Endothelial cell of umbilical vein (primary cell): ENCODE measurements around the gene KDM3A. TPM values are rescaled to one million over a fixed set of nuclear protein-coding genes. Genes with fewer than 3 reads are reported as not detected.

ENCODE experiments used
- BruUV-seq: library from RNA; stranded (reverse); fragments of 400-500 nt; replicated peaks from 2 replicates; lab custom pipeline; 2021; lab: Mats Ljungman, UMichigan
- CTCF ChIA-PET: fragments of 300-600, 350-600 bp; sonication (Branson Sonifier 250); formaldehyde crosslinking; loops from one replicate; lab custom pipeline; 2021; ENCODE audit warnings: antibody characterized with exemption, inconsistent platforms; lab: Charles Lee
- POLR2A ChIA-PET: fragments of 300-600, 350-600 bp; sonication (Branson Sonifier 250); formaldehyde crosslinking; loops from one replicate; lab custom pipeline; 2021; ENCODE audit warnings: antibody characterized with exemption, inconsistent platforms; lab: Charles Lee
- DNase-seq: peaks from one replicate; pipeline ENCODE4 v3.0.0-alpha.2; 2011; ENCODE audit warnings: low read depth, low spot score
- FAIRE-seq: peaks from 2 replicates; lab custom pipeline; 2011; peaks lifted over from hg19 to GRCh38; lab: Jason Lieb, UNC
- H2AFZ ChIP-seq: 2 replicates; pipeline ENCODE4 v1.6.0; 2012; ENCODE audit warnings: low read depth, low read length, control low read depth, inconsistent platforms
- H3K27ac ChIP-seq: 2 replicates; pipeline ENCODE4 v1.5.1; 2011; ENCODE audit warnings: low read depth, mild to moderate bottlenecking, control low read depth, low read length, moderate library complexity; ENCODE audit not compliant: insufficient read depth
- H3K27me3 ChIP-seq, 2 experiments: 2 replicates each; pipeline versions ENCODE4 v1.6.0 to v1.6.1; 2011; ENCODE audit warnings: low read length in 2 of 2, mixed read lengths in 1 of 2; ENCODE audit not compliant: control insufficient read depth in 2 of 2, insufficient read depth in 2 of 2
- H3K36me3 ChIP-seq, 2 experiments: 2 replicates in 1 of 2; 3 replicates in 1 of 2; pipeline ENCODE4 v1.5.1; 2011; ENCODE audit warnings: low read length in 2 of 2, mild to moderate bottlenecking in 1 of 2, moderate library complexity in 1 of 2; ENCODE audit not compliant: control insufficient read depth in 2 of 2, insufficient read depth in 2 of 2; ENCODE audit errors: extremely low read depth in 1 of 2
- H3K4me1 ChIP-seq: 3 replicates; pipeline ENCODE4 v1.5.1; 2011; ENCODE audit warnings: mild to moderate bottlenecking, low read length; ENCODE audit not compliant: control insufficient read depth, insufficient read depth; ENCODE audit errors: extremely low read depth
- H3K4me2 ChIP-seq: 2 replicates; pipeline ENCODE4 v1.6.1; 2011; ENCODE audit warnings: low read length, control low read depth, mixed read lengths; ENCODE audit not compliant: insufficient read depth
- H3K4me3 ChIP-seq, 3 experiments: fragments of 200-600 bp in 1 of 3; sonication (generic), shearing (Covaris generic) in 1 of 3; replicated peaks in 1 of 3; 2 replicates each; pipeline ENCODE4 v1.5.1; 2011 to 2016; ENCODE audit warnings: control low read depth in 3 of 3, low read length in 3 of 3, mild to moderate bottlenecking in 2 of 3, inconsistent platforms in 1 of 3, low read depth in 1 of 3, moderate library complexity in 1 of 3; ENCODE audit not compliant: insufficient read depth in 1 of 3
- H3K79me2 ChIP-seq: 2 replicates; pipeline ENCODE4 v1.6.0; 2012; ENCODE audit warnings: low read length, inconsistent platforms; ENCODE audit not compliant: control insufficient read depth, insufficient read depth
- H3K9ac ChIP-seq: replicated peaks from 2 replicates; pipeline ENCODE3; 2011; ENCODE audit warnings: low read length, control low read depth; ENCODE audit not compliant: insufficient read depth; ENCODE audit errors: extremely low read depth
- H3K9me1 ChIP-seq: replicated peaks from 3 replicates; pipeline ENCODE4 v1.6.0; 2011; ENCODE audit warnings: mild to moderate bottlenecking, low read length; ENCODE audit not compliant: control insufficient read depth, insufficient read depth; ENCODE audit errors: extremely low read depth
- H3K9me3 ChIP-seq: replicated peaks from 2 replicates; pipeline ENCODE4 v1.5.1; 2012; ENCODE audit warnings: low read length, inconsistent platforms; ENCODE audit not compliant: control insufficient read depth, insufficient read depth
- H4K20me1 ChIP-seq: replicated peaks from 2 replicates; pipeline ENCODE3; 2011; ENCODE audit warnings: mild to moderate bottlenecking, low read length; ENCODE audit not compliant: control insufficient read depth, insufficient read depth; ENCODE audit errors: extremely low read depth
- EZH2 ChIP-seq: IDR thresholded peaks from 2 replicates; pipeline ENCODE4 v1.6.1; 2012; ENCODE audit warnings: borderline replicate concordance, low read depth, mild to moderate bottlenecking, moderate library complexity, low read length, inconsistent platforms; ENCODE audit not compliant: severe bottlenecking
- FOS ChIP-seq: IDR thresholded peaks from 2 replicates; pipeline ENCODE4 v1.6.1; 2011; ENCODE audit warnings: mild to moderate bottlenecking, low read length, moderate library complexity, borderline replicate concordance; ENCODE audit not compliant: insufficient read depth
- GATA2 ChIP-seq: IDR thresholded peaks from 2 replicates; pipeline ENCODE4 v1.7.0; 2011; ENCODE audit warnings: low read depth, mild to moderate bottlenecking, moderate library complexity, mixed read lengths, low read length; ENCODE audit not compliant: insufficient read length, insufficient read depth
- JUN ChIP-seq: IDR thresholded peaks from 2 replicates; pipeline ENCODE4 v1.6.1; 2011; ENCODE audit warnings: borderline replicate concordance, low read depth; ENCODE audit not compliant: insufficient read length, insufficient read depth
- MYC ChIP-seq: IDR thresholded peaks from one replicate; pipeline ENCODE4 v1.6.1; 2011; ENCODE audit warnings: mild to moderate bottlenecking, low read depth, low read length
- POLR2A ChIP-seq: IDR thresholded peaks from 2 replicates; pipeline ENCODE4 v1.6.1; 2012; ENCODE audit warnings: low read depth, mild to moderate bottlenecking, control low read depth, low read length
- POLR2AphosphoS5 ChIP-seq: IDR thresholded peaks from 2 replicates; pipeline ENCODE4 v1.6.1; 2012; ENCODE audit warnings: low read depth, mild to moderate bottlenecking, control low read depth, low read length, moderate library complexity; ENCODE audit not compliant: insufficient read depth
- dilution Hi-C: fragments of 300-500 bp; cut with MboI; formaldehyde crosslinking; loops from one replicate; pipeline ENCODE4 v1.15.0; 2019; ENCODE audit warnings: low sequenced_read_pairs; ENCODE audit not compliant: extremely low pct_ligation_motif_present
- intact Hi-C: fragments of 100-400 bp; cut with micrococcal nuclease; formaldehyde crosslinking; loops from one replicate; pipeline ENCODE4 v1.10.0; 2022
- polyA plus RNA-seq, 4 experiments: library from polyadenylated mRNA; depleted of rRNA in 3 of 4; stranded (reverse) in 3 of 4; unstranded in 1 of 4; fragments of >200 nt; gene quantifications; 2 replicates each; pipeline versions ENCODE4 v1.2.1 to v1.2.3, GENCODE V29; 2011 to 2012; ENCODE audit warnings: missing spikeins in 1 of 4
- total RNA-seq: library from RNA; stranded (reverse); gene quantifications from 2 replicates; pipeline ENCODE4 v1.2.3, GENCODE V29; 2021
- TF ChIP-seq, protein P1 (sequence below), 2 donors: IDR thresholded peaks; 1 replicate in 1 of 2; 2 replicates in 1 of 2; pipeline ENCODE4 v1.5.1; 2011; ENCODE audit warnings: low read length in 2 of 2, mild to moderate bottlenecking in 2 of 2, moderate library complexity in 2 of 2, control low read depth in 1 of 2, inconsistent platforms in 1 of 2, low read depth in 1 of 2; ENCODE audit not compliant: insufficient read depth in 1 of 2; ENCODE audit errors: extremely low read depth in 1 of 2
- TF ChIP-seq, protein P2 (sequence below): IDR thresholded peaks from 2 replicates; pipeline ENCODE4 v1.6.1; 2011; ENCODE audit not compliant: insufficient read depth, insufficient read length

The KDM3A gene
- total and polyA plus RNA-seq, 2 donors (not counting 3 experiments of a cell fraction or from before 2014, with no cell fraction given) = 13.5 to 29.5 TPM

DNA sequence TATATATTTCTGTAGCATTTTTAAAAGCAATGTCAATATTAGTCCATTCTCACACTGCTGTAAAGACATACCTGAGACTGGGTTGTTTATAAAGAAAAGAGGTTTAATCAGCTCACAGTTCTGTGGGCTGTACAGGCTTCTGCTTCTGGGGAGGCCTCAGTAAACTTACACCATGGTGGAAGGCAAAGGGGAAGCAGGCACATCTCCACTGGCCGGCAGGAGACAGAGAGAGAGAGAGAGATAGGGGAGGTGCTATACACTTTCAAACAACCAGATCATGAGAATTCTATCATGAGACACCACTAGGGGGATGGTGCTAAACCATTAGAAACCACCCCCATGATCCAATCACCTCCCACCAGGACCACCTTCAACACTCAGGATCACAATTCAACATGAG, 79.0 kb downstream of the KDM3A start:
- peaks cover 3% of the 10 kb centered on the region for H3K9me3 ChIP-seq
- no peak overlapping the region for H3K4me2 ChIP-seq
- FAIRE-seq (no peak), DNase-seq (no peak)
- no peaks in the 10 kb centered on the region for H4K20me1 ChIP-seq
- intact Hi-C loops = no loop called here
- H3K9ac ChIP-seq = no peak overlapping the region
- no peaks in the 10 kb centered on the region for H3K36me3 ChIP-seq
- no peak overlapping the region for H3K27ac ChIP-seq
- no peak overlapping the region for H3K4me3 ChIP-seq
- POLR2A ChIA-PET = no interaction called here
- no peak overlapping the region for H2AFZ ChIP-seq
- no peaks in the 10 kb centered on the region for H3K27me3 ChIP-seq
- BruUV-seq = no TSS peak
- TF ChIP-seq FOS (no peak), POLR2AphosphoS5 (no peak), POLR2A (no peak), EZH2 (no peak), MYC (no peak), JUN (no peak), GATA2 (no peak)
- TF ChIP-seq, protein P1, sequence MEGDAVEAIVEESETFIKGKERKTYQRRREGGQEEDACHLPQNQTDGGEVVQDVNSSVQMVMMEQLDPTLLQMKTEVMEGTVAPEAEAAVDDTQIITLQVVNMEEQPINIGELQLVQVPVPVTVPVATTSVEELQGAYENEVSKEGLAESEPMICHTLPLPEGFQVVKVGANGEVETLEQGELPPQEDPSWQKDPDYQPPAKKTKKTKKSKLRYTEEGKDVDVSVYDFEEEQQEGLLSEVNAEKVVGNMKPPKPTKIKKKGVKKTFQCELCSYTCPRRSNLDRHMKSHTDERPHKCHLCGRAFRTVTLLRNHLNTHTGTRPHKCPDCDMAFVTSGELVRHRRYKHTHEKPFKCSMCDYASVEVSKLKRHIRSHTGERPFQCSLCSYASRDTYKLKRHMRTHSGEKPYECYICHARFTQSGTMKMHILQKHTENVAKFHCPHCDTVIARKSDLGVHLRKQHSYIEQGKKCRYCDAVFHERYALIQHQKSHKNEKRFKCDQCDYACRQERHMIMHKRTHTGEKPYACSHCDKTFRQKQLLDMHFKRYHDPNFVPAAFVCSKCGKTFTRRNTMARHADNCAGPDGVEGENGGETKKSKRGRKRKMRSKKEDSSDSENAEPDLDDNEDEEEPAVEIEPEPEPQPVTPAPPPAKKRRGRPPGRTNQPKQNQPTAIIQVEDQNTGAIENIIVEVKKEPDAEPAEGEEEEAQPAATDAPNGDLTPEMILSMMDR (IDR thresholded peaks at IDR 0.05; ENCODE audit: extremely low read depth in 1 of 2, insufficient read depth in 1 of 2, low read depth in 1 of 2, low read length in 2 of 2) = no peak
- TF ChIP-seq, protein P2, sequence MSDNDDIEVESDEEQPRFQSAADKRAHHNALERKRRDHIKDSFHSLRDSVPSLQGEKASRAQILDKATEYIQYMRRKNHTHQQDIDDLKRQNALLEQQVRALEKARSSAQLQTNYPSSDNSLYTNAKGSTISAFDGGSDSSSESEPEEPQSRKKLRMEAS = no peak
- dilution Hi-C loops = no loop called here
- H3K9me1 ChIP-seq = no peaks in the 10 kb centered on the region
- CTCF ChIA-PET = no interaction called here
- no peaks in the 10 kb centered on the region for H3K79me2 ChIP-seq
- no peaks in the 10 kb centered on the region for H3K4me1 ChIP-seq
